AG04450 (cell line): ENCODE results near the gene ZNF829. TPM values are rescaled to one million over a fixed set of nuclear protein-coding genes. Genes with fewer than 3 reads are reported as not detected.
A peak's percentile ranks its signal among the peaks of the same experiment; 100 is the strongest.

Source experiments
- CTCF ChIA-PET: fragments of 300-600, 350-600 bp; formaldehyde crosslinking; extraction: SDS; loops from one replicate; lab custom pipeline; 2022; ENCODE audit warnings: antibody characterized with exemption, inconsistent platforms; lab: Charles Lee
- POLR2A ChIA-PET: fragments of 350-600 bp; formaldehyde crosslinking; extraction: SDS; loops from one replicate; lab custom pipeline; 2021; ENCODE audit warnings: antibody characterized with exemption, inconsistent platforms; lab: Yijun Ruan, JAX
- DNase-seq: peaks from one replicate; pipeline ENCODE4 v3.0.0-alpha.2; 2011; ENCODE audit warnings: low read depth, low spot score
- H3K27ac ChIP-seq: one replicate; pipeline ENCODE4 v1.5.1; 2012; ENCODE audit warnings: low read depth, low read length, control low read depth
- H3K27me3 ChIP-seq: one replicate; pipeline ENCODE4 v1.6.0; 2012; ENCODE audit warnings: low read length; ENCODE audit not compliant: control insufficient read depth, insufficient read depth
- H3K4me3 ChIP-seq: 2 replicates; pipeline ENCODE4 v1.5.1; 2011; ENCODE audit warnings: mild to moderate bottlenecking, low read depth, low read length, control low read depth
- H3K9me3 ChIP-seq: 2 replicates; pipeline ENCODE4 v1.5.1; 2012; ENCODE audit warnings: low read length; ENCODE audit not compliant: control insufficient read depth, insufficient read depth
- polyA minus RNA-seq: library from RNA; depleted of rRNA, polyadenylated mRNA; stranded (reverse); fragments of >200 nt; gene quantifications from 2 replicates; pipeline ENCODE4 v1.2.3, GENCODE V29; 2011; rRNA and poly(A)+ RNA removed
- polyA plus RNA-seq: library from polyadenylated mRNA; depleted of rRNA; stranded (reverse); fragments of >200 nt; gene quantifications from 2 replicates; pipeline ENCODE4 v1.2.3, GENCODE V29; 2011; rRNA removed
- TF ChIP-seq, protein P1 (sequence below): IDR thresholded peaks from 2 replicates; pipeline ENCODE4 v1.5.1; 2011; ENCODE audit warnings: low read depth, low read length, control low read depth, inconsistent platforms

The ZNF829 gene
- polyA plus RNA-seq (1.1 and 1.9 TPM in 2 replicates), polyA minus RNA-seq (1.3 and 2.3 TPM in 2 replicates)

DNA sequence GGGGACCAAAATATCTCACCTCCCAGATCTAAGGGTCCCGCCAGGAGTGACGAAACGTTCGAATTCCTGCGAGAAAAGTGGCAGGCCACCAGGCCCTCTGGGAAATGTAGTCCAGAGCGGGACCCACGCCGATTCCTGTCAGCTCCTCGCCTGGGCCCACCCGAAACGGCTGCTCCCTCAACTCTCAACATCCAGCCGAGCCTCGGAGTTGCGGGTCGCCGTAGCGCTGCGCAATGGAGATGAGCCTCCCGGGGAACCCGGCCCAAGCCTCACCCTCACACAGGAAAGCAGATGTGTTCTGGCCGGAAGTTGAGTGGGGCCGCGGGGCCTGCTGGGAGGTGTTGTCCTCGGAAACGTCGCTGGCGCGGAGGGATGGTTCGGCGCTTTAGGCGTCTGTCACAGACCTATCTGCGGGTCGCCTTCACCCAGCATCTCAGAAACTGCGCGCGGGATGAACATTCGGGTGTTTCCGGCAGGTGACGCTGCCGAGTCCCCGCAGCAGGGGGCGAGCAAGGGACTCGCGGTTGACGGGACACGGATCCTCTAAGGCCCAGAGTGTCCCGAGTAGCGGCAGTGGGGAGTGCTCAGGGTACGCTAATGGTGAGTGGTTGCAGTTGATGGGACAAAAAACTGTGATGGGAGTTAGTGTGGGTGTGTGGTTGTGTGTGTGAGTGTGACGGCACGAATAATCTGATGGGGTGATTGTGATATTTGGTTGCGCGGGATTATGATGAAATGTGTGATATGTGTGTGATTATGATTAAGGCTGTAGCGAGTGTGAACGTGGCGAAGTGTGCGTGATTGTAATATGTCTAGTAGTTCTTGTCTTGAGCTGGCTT is at the start of gene ZNF829, which contains the start of gene ZNF568:
TSS of gene ZNF829 (minus strand) at position 300 of the 839 bp plus-strand sequence. CDS start 1,124 bp downstream, outside the sequence.
TSS of gene ZNF568 (plus strand) at position 341 of the 839 bp plus-strand sequence. CDS start 6,439 bp downstream, outside the sequence.
- peaks cover 11% of the 10 kb centered on the region for H3K9me3 ChIP-seq
- peak within 1 kb of the TSS; percentile 88 for H3K27ac ChIP-seq
- no peaks in the 10 kb centered on the region for H3K27me3 ChIP-seq
- ChIA-PET CTCF (interaction anchor here (0.6 to 0.8 kb wide), 2 partner anchors 11 to 861 kb away, joined by 3 to 4 read pairs; no protein-coding TSS in a partner anchor), POLR2A (no interaction called here)
- peak; percentile 36 for DNase-seq
- TF ChIP-seq, protein P1, sequence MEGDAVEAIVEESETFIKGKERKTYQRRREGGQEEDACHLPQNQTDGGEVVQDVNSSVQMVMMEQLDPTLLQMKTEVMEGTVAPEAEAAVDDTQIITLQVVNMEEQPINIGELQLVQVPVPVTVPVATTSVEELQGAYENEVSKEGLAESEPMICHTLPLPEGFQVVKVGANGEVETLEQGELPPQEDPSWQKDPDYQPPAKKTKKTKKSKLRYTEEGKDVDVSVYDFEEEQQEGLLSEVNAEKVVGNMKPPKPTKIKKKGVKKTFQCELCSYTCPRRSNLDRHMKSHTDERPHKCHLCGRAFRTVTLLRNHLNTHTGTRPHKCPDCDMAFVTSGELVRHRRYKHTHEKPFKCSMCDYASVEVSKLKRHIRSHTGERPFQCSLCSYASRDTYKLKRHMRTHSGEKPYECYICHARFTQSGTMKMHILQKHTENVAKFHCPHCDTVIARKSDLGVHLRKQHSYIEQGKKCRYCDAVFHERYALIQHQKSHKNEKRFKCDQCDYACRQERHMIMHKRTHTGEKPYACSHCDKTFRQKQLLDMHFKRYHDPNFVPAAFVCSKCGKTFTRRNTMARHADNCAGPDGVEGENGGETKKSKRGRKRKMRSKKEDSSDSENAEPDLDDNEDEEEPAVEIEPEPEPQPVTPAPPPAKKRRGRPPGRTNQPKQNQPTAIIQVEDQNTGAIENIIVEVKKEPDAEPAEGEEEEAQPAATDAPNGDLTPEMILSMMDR, result peak; percentile 71
- peak within 1 kb of the TSS; percentile 85 for H3K4me3 ChIP-seq

DNA sequence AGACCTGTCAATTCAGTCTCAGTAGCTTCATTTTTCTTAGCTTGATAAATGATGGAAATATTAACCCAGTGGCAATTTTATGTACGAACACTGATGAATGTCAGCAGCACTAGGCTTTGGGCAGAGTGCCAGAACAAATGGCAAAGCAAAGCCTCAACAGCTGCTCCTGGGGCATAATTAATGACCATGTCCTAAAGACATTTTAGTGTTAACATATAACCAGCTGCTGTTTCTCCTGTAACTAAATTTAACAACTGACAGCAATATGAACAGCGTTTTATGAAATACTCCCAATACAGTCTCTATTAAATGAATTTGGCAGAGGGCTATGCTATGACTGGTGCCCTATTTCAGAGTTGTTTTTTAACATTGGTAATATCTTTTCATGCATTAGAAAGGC is 47.2 kb upstream of the ZNF829 start:
- TF ChIP-seq, protein P1, result no peak
- no peak for DNase-seq
- Histone ChIP-seq H3K9me3 (peaks cover 23% of the 10 kb centered on the region; the same call in 1 of the 2 replicates), H3K27ac (no peak overlapping the region), H3K27me3 (no peaks in the 10 kb centered on the region), H3K4me3 (no peak overlapping the region)
- ChIA-PET POLR2A (no interaction called here), CTCF (interaction anchor here (0.5 kb wide), 1 partner anchor 773 kb away, joined by 5 read pairs; no protein-coding TSS in a partner anchor)

DNA sequence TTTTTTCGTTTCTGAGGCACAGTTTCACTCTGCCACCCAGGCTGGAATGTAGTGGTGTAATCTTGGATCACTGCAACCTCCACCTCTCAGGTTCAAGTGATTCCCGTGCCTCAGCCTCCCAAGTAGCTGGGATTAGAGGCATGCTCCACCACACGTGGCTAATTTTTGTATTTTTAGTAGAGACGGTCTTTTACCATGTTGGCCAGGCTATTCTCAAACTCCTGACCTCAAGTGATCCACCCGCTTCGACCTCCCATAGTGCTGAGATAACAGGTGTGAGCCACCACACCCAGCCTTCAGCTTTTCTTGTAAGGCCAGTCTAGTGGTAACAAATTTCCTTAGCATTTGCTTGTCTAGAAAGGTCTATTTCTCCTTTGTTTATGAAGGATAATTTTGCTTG is 46.3 kb upstream of the ZNF829 start:
- no peak for DNase-seq
- TF ChIP-seq, protein P1, result no peak
- peaks cover 24% of the 10 kb centered on the region for H3K9me3 ChIP-seq
- ChIA-PET POLR2A (no interaction called here), CTCF (no interaction called here)
- H3K27ac ChIP-seq, result no peak overlapping the region
- H3K27me3 ChIP-seq, result no peaks in the 10 kb centered on the region
- H3K4me3 ChIP-seq, result no peak overlapping the region

DNA sequence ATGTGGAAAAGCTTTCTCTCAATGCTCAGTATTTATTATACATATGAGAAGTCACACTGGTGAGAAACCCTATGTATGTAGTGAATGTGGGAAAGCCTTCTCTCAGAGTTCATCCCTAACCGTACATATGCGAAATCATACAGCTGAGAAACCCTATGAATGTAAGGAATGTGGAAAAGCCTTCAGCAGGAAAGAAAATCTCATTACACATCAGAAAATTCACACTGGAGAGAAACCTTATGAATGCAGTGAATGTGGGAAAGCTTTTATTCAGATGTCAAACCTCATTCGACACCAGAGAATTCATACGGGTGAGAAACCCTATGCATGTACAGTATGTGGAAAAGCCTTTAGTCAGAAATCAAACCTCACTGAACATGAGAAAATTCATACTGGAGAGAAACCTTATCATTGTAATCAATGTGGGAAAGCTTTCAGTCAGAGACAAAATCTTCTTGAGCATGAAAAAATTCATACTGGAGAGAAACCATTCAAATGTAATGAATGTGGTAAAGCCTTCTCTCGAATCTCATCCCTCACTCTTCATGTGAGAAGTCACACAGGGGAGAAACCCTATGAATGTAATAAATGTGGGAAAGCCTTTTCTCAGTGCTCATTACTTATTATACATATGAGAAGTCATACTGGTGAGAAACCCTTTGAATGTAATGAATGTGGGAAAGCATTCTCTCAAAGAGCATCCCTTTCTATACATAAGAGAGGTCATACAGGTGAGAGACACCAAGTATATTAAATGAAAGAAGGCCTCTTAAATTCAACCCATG is 34.4 kb upstream of the ZNF829 start:
- Histone ChIP-seq H3K9me3 (peaks cover 33% of the 10 kb centered on the region), H3K27me3 (no peaks in the 10 kb centered on the region), H3K4me3 (no peak overlapping the region), H3K27ac (no peak overlapping the region)
- TF ChIP-seq, protein P1, result no peak
- CTCF ChIA-PET, result interaction anchor here (0.6 kb wide), 1 partner anchor 9 kb away, joined by 3 read pairs; no protein-coding TSS in a partner anchor
- DNase-seq, result no peak
- POLR2A ChIA-PET, result no interaction called here
